Urinary bladder (tissue), 4 donors: Measurements from ENCODE around the gene RPL22. TPM values are rescaled to one million over a fixed set of nuclear protein-coding genes. Genes with fewer than 3 reads are reported as not detected.

ENCODE experiments used
- DNase-seq: peaks from one replicate; pipeline ENCODE4 v3.0.0-alpha.2; 2015; ENCODE audit errors: extremely low spot score
- H3K27ac ChIP-seq: one replicate; pipeline ENCODE4 v1.5.1; 2013; ENCODE audit warnings: low read depth, mild to moderate bottlenecking, moderate library complexity
- H3K36me3 ChIP-seq: one replicate; pipeline ENCODE4 v1.6.1; 2013; ENCODE audit warnings: mild to moderate bottlenecking, moderate library complexity; ENCODE audit not compliant: insufficient read depth
- H3K4me1 ChIP-seq: one replicate; pipeline ENCODE4 v1.6.1; 2013; ENCODE audit warnings: mild to moderate bottlenecking, moderate library complexity; ENCODE audit not compliant: insufficient read depth
- H3K4me3 ChIP-seq: one replicate; pipeline ENCODE4 v1.5.1; 2013; ENCODE audit warnings: low read depth, low read length
- WGBS: extraction: QIAGEN DNeasy Blood & Tissue Kit; methylation state at CpG from one replicate; pipeline ENCODE4 v1.1.7; 2013; 5-methylcytosine and 5-hydroxymethylcytosine counted together
- polyA plus RNA-seq: library from polyadenylated mRNA; stranded (reverse); fragments of 200-250 nt; gene quantifications from one replicate; pipeline ENCODE4 v1.2.3, GENCODE V29; 2013
- total RNA-seq: library from RNA; depleted of rRNA; stranded (reverse); fragments of >200 nt; gene quantifications from one replicate; pipeline ENCODE4 v1.2.3, GENCODE V29; 2014
- donor health status: healthy with polysubstance abuse.
- donor health status: healthy.

Gene RPL22
- total and polyA plus RNA-seq, 2 donors: 229 to 509 TPM

DNA sequence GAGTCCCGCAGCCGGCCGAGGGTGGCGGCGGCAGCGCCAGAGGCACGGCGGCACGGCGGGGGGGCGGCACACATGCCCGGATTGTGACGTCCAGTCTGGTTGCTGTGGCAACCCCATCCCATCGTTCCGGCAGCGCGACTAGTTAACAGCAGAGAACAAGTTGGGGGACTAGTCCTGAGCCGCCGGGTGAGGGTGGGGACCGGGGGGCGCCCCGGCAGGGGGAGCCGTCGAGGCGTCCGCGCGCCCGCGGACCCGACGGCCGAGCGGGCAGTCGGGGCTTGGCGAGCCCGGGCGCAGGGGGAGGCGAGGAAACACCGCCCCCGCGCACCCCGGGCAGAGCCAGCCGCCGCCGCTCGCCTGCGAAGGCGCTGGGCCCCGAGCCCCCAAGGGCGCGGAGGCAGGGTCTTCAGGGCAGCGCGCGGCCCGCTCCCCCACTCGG is 19.1 kb downstream of the RPL22 start, which contains the start of gene CHD5:
Gene CHD5 (minus strand): TSS at position 54 of the 439 bp plus-strand sequence. CDS start 298 bp downstream, outside the sequence.
- Histone ChIP-seq H3K4me1 (peaks cover 2% of the 10 kb centered on the region), H3K36me3 (no peaks in the 10 kb centered on the region), H3K4me3 (peak within 1 kb of the TSS; percentile 33), H3K27ac (no peak within 1 kb of the TSS)
- WGBS: under 1% methylated on average over 57 of the region's 57 CpGs
- no peak for DNase-seq

DNA sequence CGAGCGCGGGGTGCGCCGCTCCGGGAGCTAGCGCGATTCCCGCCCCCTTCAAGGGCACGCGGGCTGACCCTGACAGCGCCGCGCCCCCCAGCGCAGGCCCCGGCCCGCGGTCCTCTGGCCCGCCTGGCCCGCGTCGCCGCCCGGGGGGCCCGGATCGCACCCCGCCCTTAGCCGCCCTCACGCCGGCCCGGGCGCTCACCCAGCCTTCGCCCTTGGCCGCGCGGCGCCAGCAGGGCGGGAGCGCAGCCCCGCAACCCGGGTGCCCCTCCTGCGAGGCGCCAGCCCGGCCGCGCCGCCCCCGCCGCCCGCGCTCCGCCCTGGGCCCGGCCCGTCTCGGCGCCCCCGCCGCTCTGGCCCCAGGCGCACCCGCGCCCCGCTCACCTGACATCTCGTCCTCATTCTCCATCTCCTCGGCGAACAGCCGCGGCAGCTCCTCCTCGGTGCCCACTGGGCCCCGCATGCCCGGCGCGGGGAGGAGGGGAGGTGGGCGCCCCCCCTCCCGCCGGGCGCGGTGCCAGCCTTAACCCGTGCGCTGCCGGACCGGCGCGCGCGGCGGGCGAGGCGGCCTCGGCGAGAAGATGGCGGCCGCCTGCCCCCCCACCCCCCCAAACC is 19.7 kb downstream of the RPL22 start:
- Histone ChIP-seq H3K27ac (no peak overlapping the region), H3K36me3 (no peaks in the 10 kb centered on the region), H3K4me1 (peaks cover 2% of the 10 kb centered on the region), H3K4me3 (peak overlapping the region; percentile 33)
- no peak for DNase-seq
- under 1% methylated on average over 88 of the region's 92 CpGs for WGBS

DNA sequence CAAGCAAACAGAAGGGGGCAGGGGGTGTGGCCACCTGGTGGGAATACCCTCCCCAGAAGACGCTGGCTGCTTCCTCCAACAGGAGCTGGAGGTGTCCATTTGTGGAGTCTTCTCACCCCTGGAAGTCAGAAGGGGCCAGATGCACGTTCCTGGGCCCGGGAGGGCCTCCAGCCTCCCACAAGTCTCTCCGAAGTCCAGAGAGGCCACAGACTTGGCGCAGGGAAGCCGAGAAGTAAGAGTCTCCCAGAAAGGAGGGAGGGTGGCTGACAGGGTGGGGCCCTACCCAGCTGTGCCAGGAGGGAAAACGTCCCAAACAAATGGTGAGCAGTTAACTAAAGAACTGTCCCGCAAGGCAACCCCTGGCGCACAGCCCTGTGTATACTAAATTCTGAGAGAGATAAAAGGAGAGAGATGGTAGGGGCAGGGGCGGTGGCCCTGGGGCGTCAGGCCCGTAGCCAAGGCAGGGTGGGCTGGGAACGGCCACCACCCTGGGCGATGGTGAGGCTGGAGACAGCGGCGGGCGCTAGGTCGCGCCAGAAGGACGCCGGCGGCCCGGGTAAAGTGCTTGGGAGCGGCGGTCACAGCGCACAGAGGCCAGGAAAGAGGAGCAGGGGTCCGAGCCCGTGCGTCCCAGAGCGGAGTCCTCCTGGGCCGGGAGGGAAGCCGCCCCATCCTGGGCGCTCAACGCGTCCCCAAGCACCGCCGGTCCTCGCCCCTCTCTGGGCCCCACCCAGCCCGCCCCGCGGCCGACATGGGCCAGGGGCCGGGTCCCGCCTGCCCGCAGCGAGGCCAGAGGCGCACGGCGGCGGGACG is 20.4 kb downstream of the RPL22 start:
- Histone ChIP-seq H3K4me1 (peaks cover 2% of the 10 kb centered on the region), H3K4me3 (peak overlapping the region; percentile 33), H3K27ac (no peak overlapping the region), H3K36me3 (no peaks in the 10 kb centered on the region)
- DNase-seq: no peak
- WGBS: 2% methylated on average over 51 of the region's 51 CpGs

DNA sequence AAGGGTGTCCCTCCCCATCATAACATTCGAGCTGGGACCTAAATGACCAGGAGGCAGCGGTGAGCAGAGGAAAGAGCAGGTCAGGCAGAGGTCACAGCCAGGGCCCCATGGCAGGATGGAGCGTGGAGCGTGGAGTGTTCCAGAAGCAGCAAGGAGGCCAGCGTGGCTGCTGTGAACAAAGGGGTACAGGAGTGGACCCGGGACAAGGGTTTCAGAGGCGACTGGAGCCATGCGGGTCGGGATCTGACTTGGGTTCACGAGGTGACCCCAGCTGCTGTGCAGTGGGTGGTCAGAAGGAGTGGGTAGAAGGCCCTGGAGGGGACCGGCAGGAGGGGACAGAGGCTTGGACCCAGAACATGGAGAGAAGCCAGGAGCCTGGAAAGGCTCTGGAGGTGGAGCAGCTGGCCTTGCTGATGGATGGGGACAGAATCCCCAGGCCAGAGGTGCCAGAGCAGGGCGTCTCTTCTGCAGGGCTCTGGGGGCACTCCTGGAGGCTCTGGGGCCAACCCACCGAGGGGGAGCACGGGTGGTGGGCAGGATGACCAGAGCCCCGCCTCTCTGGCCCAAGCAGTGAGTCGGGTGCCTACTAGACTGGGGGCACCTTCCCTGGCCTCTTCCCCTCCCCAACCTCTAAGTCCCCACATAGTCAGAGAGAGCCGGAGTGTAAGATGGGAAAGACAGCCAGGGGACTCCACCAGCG is 21.6 kb downstream of the RPL22 start:
- Histone ChIP-seq H3K27ac (no peak overlapping the region), H3K36me3 (no peaks in the 10 kb centered on the region), H3K4me1 (peaks cover 2% of the 10 kb centered on the region), H3K4me3 (no peak overlapping the region)
- no peak for DNase-seq
- 71% methylated on average over 18 of the region's 18 CpGs for WGBS

DNA sequence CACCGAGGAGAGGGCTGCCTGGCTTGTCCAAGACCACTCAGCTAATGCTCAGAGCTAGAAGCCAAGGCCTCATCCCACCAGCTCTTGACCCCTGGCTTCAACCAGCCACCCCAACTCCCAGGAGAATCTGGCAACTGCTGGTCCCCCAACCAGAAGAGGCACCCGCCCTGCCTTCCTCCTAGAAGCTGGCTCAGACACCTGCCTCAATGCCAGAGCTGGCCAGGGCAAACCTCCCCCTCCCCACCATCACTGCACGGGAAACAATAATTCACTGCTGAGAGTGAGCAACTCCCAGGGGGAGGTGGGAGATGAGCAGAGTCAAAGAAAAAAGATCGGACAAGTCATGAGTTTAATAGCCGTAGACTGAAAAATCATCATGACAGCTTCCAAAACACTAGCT is 22.6 kb downstream of the RPL22 start:
- H3K4me3 ChIP-seq: no peak overlapping the region
- H3K36me3 ChIP-seq: no peaks in the 10 kb centered on the region
- DNase-seq: no peak
- H3K4me1 ChIP-seq: peaks cover 2% of the 10 kb centered on the region
- 70% methylated on average over 5 of the region's 5 CpGs for WGBS
- H3K27ac ChIP-seq: no peak overlapping the region

DNA sequence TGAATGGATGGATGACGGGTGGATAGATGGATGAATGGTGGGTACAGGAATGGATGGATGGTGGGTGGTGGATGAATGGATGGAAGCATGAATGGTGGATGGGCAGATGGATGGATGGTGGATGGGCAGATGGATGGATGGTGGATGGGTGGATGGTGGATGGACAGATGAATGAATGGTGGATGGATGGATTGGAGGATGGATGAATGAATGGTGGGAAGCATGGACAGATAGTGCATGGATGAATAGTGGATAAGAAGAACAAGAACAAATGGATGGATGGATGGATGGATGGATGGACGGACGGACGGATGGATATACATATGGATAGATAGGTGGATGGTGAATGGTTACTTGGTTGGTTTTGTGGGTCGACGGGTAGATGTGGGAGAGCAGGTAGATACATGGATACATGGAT is 24.0 kb downstream of the RPL22 start:
- H3K27ac ChIP-seq: no peak overlapping the region
- DNase-seq: no peak
- WGBS: 85% methylated on average over 6 of the region's 6 CpGs
- peaks cover 2% of the 10 kb centered on the region for H3K4me1 ChIP-seq
- H3K4me3 ChIP-seq: no peak overlapping the region
- H3K36me3 ChIP-seq: no peaks in the 10 kb centered on the region

DNA sequence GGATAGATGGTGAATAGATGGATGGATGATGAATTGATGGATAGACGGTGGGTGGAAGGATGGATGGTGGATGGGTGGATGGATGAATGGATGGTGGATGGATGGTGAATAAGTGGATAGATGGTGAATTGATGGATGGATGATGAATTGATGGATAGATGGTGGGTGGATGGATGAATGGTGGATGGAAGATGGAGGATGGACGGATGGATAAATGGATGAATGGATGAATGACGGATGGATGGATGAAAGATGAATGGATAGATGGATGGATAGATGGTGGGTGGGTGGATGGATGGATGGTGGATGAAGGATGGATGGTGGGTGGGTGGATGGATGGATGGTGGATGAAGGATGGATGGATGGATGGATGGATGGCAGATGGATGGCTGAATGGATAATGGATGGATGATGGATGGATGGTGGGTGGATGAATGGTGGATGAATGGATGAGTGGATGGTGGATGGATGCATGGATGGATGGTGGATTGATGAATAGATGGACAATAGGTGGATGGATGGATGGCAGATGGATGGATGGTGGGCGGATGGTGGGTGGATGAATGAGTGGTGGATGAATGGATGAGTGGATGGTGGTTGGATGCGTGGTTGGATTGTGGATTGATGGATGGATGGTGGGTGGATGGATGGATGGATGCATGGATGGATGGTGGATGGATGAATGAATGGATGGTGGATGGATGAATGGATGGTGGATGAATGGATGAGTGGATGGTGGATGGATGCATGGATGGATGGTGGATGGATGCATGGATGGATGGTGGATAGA is 24.6 kb downstream of the RPL22 start:
- no peak overlapping the region for H3K4me3 ChIP-seq
- no peaks in the 10 kb centered on the region for H3K4me1 ChIP-seq
- H3K27ac ChIP-seq: no peak overlapping the region
- no peaks in the 10 kb centered on the region for H3K36me3 ChIP-seq
- DNase-seq: no peak
- 88% methylated on average over 5 of the region's 5 CpGs for WGBS

DNA sequence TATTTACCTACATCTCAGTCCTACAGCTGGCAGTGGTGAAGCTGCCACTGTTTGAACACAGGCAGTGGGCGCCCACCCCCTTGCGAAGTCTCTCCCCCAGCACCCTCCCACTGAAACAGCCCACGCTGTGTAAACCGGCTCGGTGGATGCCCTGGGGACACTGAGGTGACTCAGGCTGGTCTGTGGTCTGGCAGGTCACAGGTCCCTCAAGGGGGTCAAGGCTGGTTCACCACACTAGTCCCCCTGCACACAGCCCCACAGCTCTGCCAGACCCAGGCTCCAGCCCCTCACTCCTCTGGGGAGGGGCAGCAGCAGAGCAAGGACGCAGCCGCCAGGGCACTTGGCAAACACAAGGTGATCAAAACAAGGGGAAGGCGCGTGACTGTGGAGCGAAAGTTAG is 26.8 kb downstream of the RPL22 start:
- H3K36me3 ChIP-seq: no peaks in the 10 kb centered on the region
- no peaks in the 10 kb centered on the region for H3K4me1 ChIP-seq
- no peak overlapping the region for H3K27ac ChIP-seq
- no peak for DNase-seq
- H3K4me3 ChIP-seq: no peak overlapping the region
- 89% methylated on average over 10 of the region's 10 CpGs for WGBS

DNA sequence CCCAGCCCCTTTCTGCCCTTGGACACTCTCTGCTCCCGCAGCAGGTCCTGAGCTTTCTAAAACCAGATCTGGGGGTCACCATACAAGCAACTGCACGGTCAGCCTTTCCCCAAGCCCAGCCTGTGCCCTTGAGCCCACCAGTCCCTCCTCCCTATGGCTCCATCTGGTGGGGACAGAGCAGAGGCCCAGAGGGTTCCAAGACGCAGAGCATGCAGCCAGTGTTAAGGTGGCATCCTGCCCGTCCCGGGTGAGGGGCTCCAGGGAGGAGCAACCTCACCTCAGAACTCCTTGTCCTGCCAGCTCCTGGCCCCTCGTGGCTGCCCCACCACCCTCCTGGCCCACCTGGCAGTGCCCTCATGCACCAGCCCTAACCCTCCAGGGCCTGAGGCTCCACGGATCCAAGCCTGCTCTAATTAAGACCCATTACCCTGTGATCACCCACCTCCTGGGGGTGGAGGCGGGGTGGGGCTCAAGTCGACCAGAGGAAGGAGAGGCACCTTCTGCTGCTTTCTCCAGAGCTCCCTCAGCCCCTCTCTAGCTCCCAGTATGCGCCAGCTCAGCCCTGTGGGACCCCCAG is 27.8 kb downstream of the RPL22 start:
- 42% methylated on average over 10 of the region's 10 CpGs for WGBS
- Histone ChIP-seq H3K4me3 (no peak overlapping the region), H3K27ac (no peak overlapping the region)

DNA sequence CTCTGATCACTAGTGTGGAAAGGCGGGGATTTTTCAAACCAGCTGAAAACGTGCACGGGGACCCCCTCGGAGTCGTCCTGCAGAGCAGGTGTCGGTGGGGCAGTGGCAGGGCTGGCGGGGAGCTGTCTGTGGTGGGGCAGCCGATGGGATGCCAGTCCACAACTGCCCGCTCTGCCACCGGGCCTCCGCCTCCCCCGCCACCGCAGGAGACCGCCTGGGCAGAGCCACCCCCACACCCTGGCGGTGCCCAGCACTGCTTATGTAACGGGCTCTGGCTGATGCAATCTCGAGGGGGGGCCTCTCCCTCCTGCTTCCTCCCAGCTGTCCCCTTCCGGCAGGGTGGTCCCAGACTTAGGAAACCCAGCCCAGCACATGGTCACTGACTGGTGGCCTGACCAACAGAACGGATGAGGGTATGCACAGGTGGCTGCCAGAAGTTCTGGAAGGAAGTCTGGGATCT is 28.6 kb downstream of the RPL22 start:
- DNase-seq: no peak
- Histone ChIP-seq H3K27ac (no peak overlapping the region), H3K36me3 (no peaks in the 10 kb centered on the region), H3K4me3 (no peak overlapping the region), H3K4me1 (no peaks in the 10 kb centered on the region)
- 73% methylated on average over 19 of the region's 19 CpGs for WGBS

More for the DNA sequence above, 27.8 kb downstream of the RPL22 start:
- no peaks in the 10 kb centered on the region for H3K36me3 ChIP-seq
- no peak for DNase-seq
- no peaks in the 10 kb centered on the region for H3K4me1 ChIP-seq

DNA sequence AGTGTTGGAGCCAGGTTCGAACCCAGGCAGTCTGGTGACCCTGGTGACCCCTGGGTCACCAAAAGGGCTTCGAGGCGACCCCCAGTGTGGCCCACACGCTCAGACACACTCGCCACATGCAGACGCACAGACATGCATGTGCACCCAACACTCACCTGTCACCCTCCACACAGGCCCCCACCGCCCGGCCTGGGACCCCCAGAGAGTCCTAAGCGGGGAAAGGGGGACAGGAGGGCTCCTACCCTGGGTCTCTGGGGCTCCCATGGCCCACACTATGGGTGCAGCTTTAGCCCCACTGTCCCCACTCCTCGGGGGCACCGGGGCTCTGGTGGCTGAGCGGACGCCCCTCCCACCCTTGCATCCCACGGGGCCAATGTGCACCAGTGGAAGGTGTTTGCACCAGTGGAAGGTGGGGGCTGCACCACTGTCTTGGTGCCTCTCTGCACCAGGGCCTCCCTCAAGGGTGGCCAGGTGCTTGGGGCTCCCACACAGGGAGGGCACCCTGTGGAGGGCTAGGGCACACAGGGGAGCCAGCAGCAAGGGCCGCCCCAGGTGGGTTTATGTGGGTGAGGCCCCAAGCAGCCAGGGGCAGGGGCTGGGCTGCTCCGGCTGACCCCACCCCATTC is 29.2 kb downstream of the RPL22 start:
- no peaks in the 10 kb centered on the region for H3K4me1 ChIP-seq
- DNase-seq: no peak
- no peaks in the 10 kb centered on the region for H3K36me3 ChIP-seq
- no peak overlapping the region for H3K27ac ChIP-seq
- 78% methylated on average over 16 of the region's 16 CpGs for WGBS
- no peak overlapping the region for H3K4me3 ChIP-seq

DNA sequence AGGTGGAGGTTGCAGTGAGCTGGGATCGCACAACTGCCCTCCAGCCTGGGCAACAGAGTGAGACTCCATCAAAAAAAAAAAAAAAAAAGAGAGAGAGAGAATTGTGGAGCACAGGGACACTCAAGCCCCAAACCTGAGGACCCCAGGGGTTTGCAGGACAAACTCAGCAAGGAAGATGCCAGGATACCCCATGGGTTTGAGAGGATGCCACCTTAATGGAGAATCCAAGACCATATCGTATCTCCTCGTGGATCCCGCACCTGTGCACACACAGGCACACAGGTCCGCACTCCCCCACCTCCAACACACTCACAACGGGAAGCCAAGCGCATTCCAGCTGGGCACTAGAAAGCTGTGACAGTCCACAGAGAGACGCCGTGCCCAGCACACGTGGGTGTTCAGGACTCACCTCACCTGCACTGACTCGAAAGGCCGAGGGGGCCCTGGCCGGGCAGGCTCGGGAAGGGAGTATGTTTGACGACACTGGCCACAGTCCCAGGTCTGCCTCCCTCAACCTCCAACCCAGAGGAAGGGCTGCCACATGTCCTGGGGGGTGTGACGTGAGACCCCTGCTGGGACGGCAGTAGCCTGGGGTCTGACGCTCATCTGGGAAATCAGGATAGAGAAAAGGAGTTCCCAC is 30.3 kb downstream of the RPL22 start:
- H3K36me3 ChIP-seq: no peaks in the 10 kb centered on the region
- no peak overlapping the region for H3K4me3 ChIP-seq
- H3K4me1 ChIP-seq: no peaks in the 10 kb centered on the region
- WGBS: 71% methylated on average over 18 of the region's 18 CpGs
- no peak overlapping the region for H3K27ac ChIP-seq
- DNase-seq: no peak
